ENCODE results near the gene AHI1. TPM values are rescaled to one million over a fixed set of nuclear protein-coding genes. Genes with fewer than 3 reads are reported as not detected.
"Not testable (repeated sequence)": the region's sequence is repeated elsewhere in the genome, so short reads cannot be mapped to it uniquely, and the experiment has no call there.

The AHI1 gene
- total RNA-seq, 1 donor from 2014 or later: 23.2 TPM

GRCh38 chr6:135344526-135344925 lies 153.0 kb downstream of the AHI1 start:
- Mint-ChIP-seq H3K4me1 (ENCODE audit: unreplicated experiment) (peaks cover 4% of the 10 kb centered on the region), H3K36me3 (peaks cover 5% of the 10 kb centered on the region), H3K4me3 (no peak overlapping the region), H3K27ac (no peak overlapping the region), H3K9me3 (no peaks in the 10 kb centered on the region), H3K27me3 (no peaks in the 10 kb centered on the region)
- TF ChIP-seq CTCF (conservative IDR thresholded peaks at IDR 0.05): no peak
- DNase-seq (ENCODE audit: extremely low spot score, unreplicated experiment): no peak

GRCh38 chr6:135339920-135340319 lies 157.6 kb downstream of the AHI1 start:
- not testable (repeated sequence) for H3K4me1 Mint-ChIP-seq (ENCODE audit: unreplicated experiment); H3K36me3 Mint-ChIP-seq; H3K4me3 Mint-ChIP-seq; H3K27ac Mint-ChIP-seq; H3K9me3 Mint-ChIP-seq; DNase-seq (ENCODE audit: extremely low spot score, unreplicated experiment); H3K27me3 Mint-ChIP-seq

GRCh38 chr6:135334169-135334568 lies 163.4 kb downstream of the AHI1 start:
- Mint-ChIP-seq H3K27ac (no peak overlapping the region), H3K9me3 (no peaks in the 10 kb centered on the region), H3K27me3 (no peaks in the 10 kb centered on the region), H3K4me1 (ENCODE audit: unreplicated experiment) (peaks cover 5% of the 10 kb centered on the region), H3K4me3 (no peak overlapping the region), H3K36me3 (peaks cover 3% of the 10 kb centered on the region)
- no peak for DNase-seq (ENCODE audit: extremely low spot score, unreplicated experiment)
- TF ChIP-seq CTCF (conservative IDR thresholded peaks at IDR 0.05): no peak

GRCh38 chr6:135331002-135331401 lies 166.5 kb downstream of the AHI1 start:
- H3K4me1 Mint-ChIP-seq (ENCODE audit: unreplicated experiment): peaks cover 5% of the 10 kb centered on the region
- no peak for TF ChIP-seq CTCF (conservative IDR thresholded peaks at IDR 0.05)
- DNase-seq (ENCODE audit: extremely low spot score, unreplicated experiment): no peak
- peaks cover 12% of the 10 kb centered on the region for H3K36me3 Mint-ChIP-seq
- H3K4me3 Mint-ChIP-seq: no peak overlapping the region
- no peaks in the 10 kb centered on the region for H3K27me3 Mint-ChIP-seq
- no peaks in the 10 kb centered on the region for H3K9me3 Mint-ChIP-seq
- no peak overlapping the region for H3K27ac Mint-ChIP-seq

GRCh38 chr6:135329851-135330803 lies 167.4 kb downstream of the AHI1 start:
- H3K27ac Mint-ChIP-seq: no peak overlapping the region
- DNase-seq (ENCODE audit: extremely low spot score, unreplicated experiment): no peak
- no peak for TF ChIP-seq CTCF (conservative IDR thresholded peaks at IDR 0.05)
- H3K9me3 Mint-ChIP-seq: no peaks in the 10 kb centered on the region
- H3K4me1 Mint-ChIP-seq (ENCODE audit: unreplicated experiment): peaks cover 5% of the 10 kb centered on the region
- H3K36me3 Mint-ChIP-seq: peaks cover 12% of the 10 kb centered on the region
- H3K27me3 Mint-ChIP-seq: no peaks in the 10 kb centered on the region
- no peak overlapping the region for H3K4me3 Mint-ChIP-seq

GRCh38 chr6:135328136-135328535 lies 169.4 kb downstream of the AHI1 start:
- H3K9me3 Mint-ChIP-seq: no peaks in the 10 kb centered on the region
- no peak for TF ChIP-seq CTCF (conservative IDR thresholded peaks at IDR 0.05)
- peaks cover 12% of the 10 kb centered on the region for H3K36me3 Mint-ChIP-seq
- H3K27me3 Mint-ChIP-seq: no peaks in the 10 kb centered on the region
- DNase-seq (ENCODE audit: extremely low spot score, unreplicated experiment): no peak
- no peak overlapping the region for H3K27ac Mint-ChIP-seq
- no peak overlapping the region for H3K4me3 Mint-ChIP-seq
- no peaks in the 10 kb centered on the region for H3K4me1 Mint-ChIP-seq (ENCODE audit: unreplicated experiment)
